GM12878 (cell line): ENCODE results near the gene SCNN1A. TPM values are rescaled to one million over a fixed set of nuclear protein-coding genes. Genes with fewer than 3 reads are reported as not detected.

ENCODE experiments used
- ATAC-seq: fragments of 200-7000 bp; cut with Tn5 transposase; 3 replicates; pipeline ENCODE4 v1.9.1; 2020; ENCODE audit warnings: mild to moderate bottlenecking, moderate library complexity
- BruUV-seq: library from RNA; stranded (reverse); fragments of 400-500 nt; replicated peaks from 2 replicates; lab custom pipeline; 2021; lab: Mats Ljungman, UMichigan
- CTCF ChIA-PET: fragments of 300-600 bp; sonication (Branson Sonifier 250); formaldehyde crosslinking; extraction: SDS; loops from one replicate; lab custom pipeline; 2021; ENCODE audit warnings: inconsistent platforms; lab: Yijun Ruan, JAX
- POLR2A ChIA-PET: fragments of 350-600 bp; formaldehyde crosslinking; extraction: SDS; loops from one replicate; lab custom pipeline; 2021; ENCODE audit warnings: inconsistent platforms; lab: Charles Lee
- RAD21 ChIA-PET: fragments of 300-600 bp; sonication (Branson Sonifier 250); formaldehyde crosslinking; loops from one replicate; lab custom pipeline; 2023; ENCODE audit warnings: antibody characterized with exemption; ENCODE audit not compliant: unreplicated experiment; lab: Charles Lee
- SMC1A ChIA-PET: fragments of 300-600 bp; sonication (Branson Sonifier 250); formaldehyde crosslinking; loops from one replicate; lab custom pipeline; 2023; ENCODE audit not compliant: unreplicated experiment, uncharacterized antibody; lab: Charles Lee
- DNase-seq: peaks from one replicate; pipeline ENCODE4 v3.0.0-alpha.2; 2011; ENCODE audit warnings: low read depth, low spot score
- FAIRE-seq: peaks from 3 replicates; lab custom pipeline; 2011; peaks lifted over from hg19 to GRCh38; lab: Jason Lieb, UNC
- H2AFZ ChIP-seq: 2 replicates; pipeline ENCODE4 v1.6.0; 2011; ENCODE audit warnings: low read depth, low read length, control low read depth; ENCODE audit not compliant: control insufficient read depth
- H3K27ac ChIP-seq: 2 replicates; pipeline ENCODE4 v1.5.1; 2011; ENCODE audit warnings: control low read depth; ENCODE audit not compliant: control insufficient read depth, insufficient read depth
- H3K27me3 ChIP-seq, 2 experiments: replicated peaks in 1 of 2; 2 replicates each; pipeline versions ENCODE4 v1.6.0 to v1.6.1; 2011; ENCODE audit warnings: low read length in 1 of 2; ENCODE audit not compliant: control insufficient read depth in 2 of 2, insufficient read depth in 2 of 2
- H3K36me3 ChIP-seq, 2 experiments: 2 replicates each; pipeline ENCODE4 v1.5.1; 2011; ENCODE audit warnings: low read length in 1 of 2; ENCODE audit not compliant: control insufficient read depth in 2 of 2, insufficient read depth in 2 of 2
- H3K4me1 ChIP-seq: 2 replicates; pipeline ENCODE4 v1.6.1; 2011; ENCODE audit warnings: mild to moderate bottlenecking, low read length, moderate library complexity, mixed read lengths; ENCODE audit not compliant: control insufficient read depth, insufficient read depth
- H3K4me2 ChIP-seq: 2 replicates; pipeline ENCODE4 v1.6.0; 2011; ENCODE audit warnings: control low read depth; ENCODE audit not compliant: control insufficient read depth, insufficient read depth
- H3K4me3 ChIP-seq: fragments of 200-600 bp; sonication (generic); 2 replicates; pipeline ENCODE4 v1.5.1; 2016
- H3K79me2 ChIP-seq: 2 replicates; pipeline ENCODE4 v1.6.0; 2011; ENCODE audit warnings: low read length; ENCODE audit not compliant: control insufficient read depth, insufficient read depth
- H3K9ac ChIP-seq: 2 replicates; pipeline ENCODE4 v1.8.0; 2011; ENCODE audit warnings: low read length, control low read depth, mixed read lengths; ENCODE audit not compliant: control insufficient read depth, insufficient read depth
- H3K9me3 ChIP-seq: replicated peaks from 3 replicates; pipeline ENCODE4 v1.5.1; 2011; ENCODE audit warnings: mild to moderate bottlenecking, low read length; ENCODE audit not compliant: control insufficient read depth, insufficient read depth
- H4K20me1 ChIP-seq: 2 replicates; pipeline ENCODE4 v1.6.0; 2011; ENCODE audit not compliant: control insufficient read depth, insufficient read depth
- CHD2 ChIP-seq: IDR thresholded peaks from 2 replicates; pipeline ENCODE4 v1.6.1; 2011; ENCODE audit warnings: low read depth, low read length, improper control_type of control experiment, borderline replicate concordance
- EP300 ChIP-seq, 2 experiments: fragments of 150-350 bp in 1 of 2; IDR thresholded peaks; 2 replicates each; pipeline ENCODE4 v1.6.1; 2011 to 2012; ENCODE audit warnings: low read depth in 2 of 2, low read length in 2 of 2, borderline replicate concordance in 1 of 2, improper control_type of control experiment in 1 of 2, inconsistent platforms in 1 of 2; ENCODE audit not compliant: control insufficient read depth in 1 of 2
- MEF2B ChIP-seq: fragments of 450-650 bp; IDR thresholded peaks from 2 replicates; pipeline ENCODE4 v1.6.1; 2018; ENCODE audit warnings: mild to moderate bottlenecking, moderate library complexity; ENCODE audit not compliant: partially characterized antibody, poor library complexity, severe bottlenecking
- RCOR1 ChIP-seq: conservative IDR thresholded peaks from 2 replicates; pipeline ENCODE4 v1.6.1; 2012; ENCODE audit warnings: low read depth, low read length, improper control_type of control experiment
- WGBS: methylation state at CpG from one replicate; pipeline ENCODE4 v1.1.6; 2016; ENCODE audit warnings: low lambda C conversion rate; ENCODE audit not compliant: insufficient replicate concordance, insufficient coverage; ENCODE audit errors: missing lambda C conversion rate; 5-methylcytosine and 5-hydroxymethylcytosine counted together
- in situ Hi-C: fragments of 300-500 bp; cut with MboI; formaldehyde crosslinking; loops from 9 replicates; pipeline ENCODE4 v1.14.3; 2018; ENCODE audit warnings: mixed read lengths
- intact Hi-C: fragments of 100-400 bp; cut with micrococcal nuclease; formaldehyde crosslinking; loops from one replicate; pipeline ENCODE4 v1.14.2; 2022; ENCODE audit not compliant: unreplicated experiment
- polyA plus RNA-seq, 11 experiments: library from polyadenylated mRNA; depleted of rRNA in 4 of 11; unstranded in 6 of 11; stranded (reverse) in 5 of 11; fragments of >200 nt; fragmentation: Nextera tagmentation in 4 of 11; fragmentation: Illumina TruSeq in 1 of 11; extraction: Ambion mirVana in 4 of 11; extraction: Trizol in 1 of 11; gene quantifications; 1 replicate in 1 of 11; 2 replicates in 10 of 11; pipeline versions ENCODE4 v1.2.1 to v1.2.3, GENCODE V29; 2011 to 2016; ENCODE audit warnings: inconsistent platforms in 2 of 11, missing spikeins in 2 of 11, low read depth in 1 of 11
- total RNA-seq, 4 experiments: library from RNA; depleted of rRNA in 3 of 4; stranded (reverse); fragments of >200 nt in 3 of 4; fragmentation: Illumina TruSeq in 1 of 4; extraction: Trizol in 1 of 4; gene quantifications; 2 replicates each; pipeline versions ENCODE4 v1.2.1 to v1.2.3, GENCODE V29; 2013 to 2021
- TF ChIP-seq, protein P1 (sequence below): fragments of 450-650 bp; formaldehyde crosslinking; IDR thresholded peaks from 2 replicates; pipeline ENCODE4 v1.5.0; 2022; ENCODE audit warnings: mild to moderate bottlenecking, missing genetic modification characterization
- TF ChIP-seq, protein P2 (sequence below): IDR thresholded peaks from 2 replicates; pipeline ENCODE4 v1.6.1; 2012; ENCODE audit warnings: improper control_type of control experiment, low read depth, low read length; ENCODE audit not compliant: insufficient replicate concordance
- TF ChIP-seq, protein P3 (sequence below): fragments of 450-650 bp; formaldehyde crosslinking; IDR thresholded peaks from 2 replicates; pipeline ENCODE4 v1.4.0; 2020; ENCODE audit warnings: mild to moderate bottlenecking, moderate library complexity

The SCNN1A gene
- total and polyA plus RNA-seq, 10 of the 15 experiments (the other 5 are each of a cell fraction or from before 2014, with no cell fraction given): 0.14 to 0.69 TPM; not detected in 8

DNA sequence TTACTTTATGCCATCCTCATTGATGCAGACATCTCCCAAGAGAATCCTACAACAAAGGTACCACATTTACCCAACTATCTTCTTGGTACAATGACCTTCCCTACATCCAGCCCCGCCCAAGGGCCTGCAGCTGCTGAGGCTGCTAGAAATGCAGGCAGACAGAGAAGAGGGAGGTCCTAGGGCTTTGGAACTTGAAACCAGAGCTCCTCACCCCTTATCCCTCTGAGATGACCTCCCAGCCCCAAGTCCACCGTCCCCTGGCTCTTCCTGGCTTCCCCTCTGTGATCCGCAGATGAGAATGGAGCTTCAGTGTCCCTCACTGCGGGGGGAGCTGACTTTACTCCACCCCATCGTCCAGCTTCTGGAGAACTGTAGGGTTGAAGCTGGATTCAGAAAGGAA, 31.8 kb downstream of the SCNN1A start:
- WGBS: 51% methylated on average over 5 of the region's 5 CpGs
- Histone ChIP-seq H3K9me3 (no peaks in the 10 kb centered on the region; the same call in 2 of the 3 replicates), H3K36me3 (no peaks in the 10 kb centered on the region), H3K27ac (no peak overlapping the region), H3K4me1 (peaks cover 12% of the 10 kb centered on the region), H3K79me2 (peaks cover 35% of the 10 kb centered on the region), H2AFZ (no peak overlapping the region), H3K4me3 (no peak overlapping the region), H4K20me1 (no peaks in the 10 kb centered on the region), H3K9ac (no peak overlapping the region), H3K27me3 (peaks cover 3 to 7% of the 10 kb centered on the region in 2 experiments; a peak in 3 of 4 replicates), H3K4me2 (no peak overlapping the region)
- intact Hi-C loops: no loop called here
- no peak for DNase-seq
- ChIA-PET RAD21 (no interaction called here), POLR2A (interaction anchor here (1.4 kb wide), 1 partner anchor 117 kb away, joined by 3 read pairs; no protein-coding TSS in a partner anchor), CTCF (interaction anchor here (0.7 to 1.7 kb wide), 7 partner anchors 8 to 765 kb away, joined by 3 to 5 read pairs (median 3); no protein-coding TSS in a partner anchor), SMC1A (interaction anchor here (0.6 to 1.1 kb wide), 6 partner anchors 19 to 192 kb away, joined by 3 read pairs; no protein-coding TSS in a partner anchor)
- BruUV-seq: no TSS peak
- in situ Hi-C loops: no loop called here
- no peak for FAIRE-seq
- no peak for ATAC-seq
- no peak for TF ChIP-seq RCOR1
- TF ChIP-seq MEF2B: no peak
- TF ChIP-seq EP300 (IDR thresholded peaks at IDR 0.05; ENCODE audit: borderline replicate concordance in 1 of 2, control insufficient read depth in 1 of 2, low read depth in 2 of 2, low read length in 2 of 2): no peak
- TF ChIP-seq, protein P1, sequence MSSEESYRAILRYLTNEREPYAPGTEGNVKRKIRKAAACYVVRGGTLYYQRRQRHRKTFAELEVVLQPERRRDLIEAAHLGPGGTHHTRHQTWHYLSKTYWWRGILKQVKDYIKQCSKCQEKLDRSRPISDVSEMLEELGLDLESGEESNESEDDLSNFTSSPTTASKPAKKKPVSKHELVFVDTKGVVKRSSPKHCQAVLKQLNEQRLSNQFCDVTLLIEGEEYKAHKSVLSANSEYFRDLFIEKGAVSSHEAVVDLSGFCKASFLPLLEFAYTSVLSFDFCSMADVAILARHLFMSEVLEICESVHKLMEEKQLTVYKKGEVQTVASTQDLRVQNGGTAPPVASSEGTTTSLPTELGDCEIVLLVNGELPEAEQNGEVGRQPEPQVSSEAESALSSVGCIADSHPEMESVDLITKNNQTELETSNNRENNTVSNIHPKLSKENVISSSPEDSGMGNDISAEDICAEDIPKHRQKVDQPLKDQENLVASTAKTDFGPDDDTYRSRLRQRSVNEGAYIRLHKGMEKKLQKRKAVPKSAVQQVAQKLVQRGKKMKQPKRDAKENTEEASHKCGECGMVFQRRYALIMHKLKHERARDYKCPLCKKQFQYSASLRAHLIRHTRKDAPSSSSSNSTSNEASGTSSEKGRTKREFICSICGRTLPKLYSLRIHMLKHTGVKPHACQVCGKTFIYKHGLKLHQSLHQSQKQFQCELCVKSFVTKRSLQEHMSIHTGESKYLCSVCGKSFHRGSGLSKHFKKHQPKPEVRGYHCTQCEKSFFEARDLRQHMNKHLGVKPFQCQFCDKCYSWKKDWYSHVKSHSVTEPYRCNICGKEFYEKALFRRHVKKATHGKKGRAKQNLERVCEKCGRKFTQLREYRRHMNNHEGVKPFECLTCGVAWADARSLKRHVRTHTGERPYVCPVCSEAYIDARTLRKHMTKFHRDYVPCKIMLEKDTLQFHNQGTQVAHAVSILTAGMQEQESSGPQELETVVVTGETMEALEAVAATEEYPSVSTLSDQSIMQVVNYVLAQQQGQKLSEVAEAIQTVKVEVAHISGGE: no peak
- TF ChIP-seq, protein P2, sequence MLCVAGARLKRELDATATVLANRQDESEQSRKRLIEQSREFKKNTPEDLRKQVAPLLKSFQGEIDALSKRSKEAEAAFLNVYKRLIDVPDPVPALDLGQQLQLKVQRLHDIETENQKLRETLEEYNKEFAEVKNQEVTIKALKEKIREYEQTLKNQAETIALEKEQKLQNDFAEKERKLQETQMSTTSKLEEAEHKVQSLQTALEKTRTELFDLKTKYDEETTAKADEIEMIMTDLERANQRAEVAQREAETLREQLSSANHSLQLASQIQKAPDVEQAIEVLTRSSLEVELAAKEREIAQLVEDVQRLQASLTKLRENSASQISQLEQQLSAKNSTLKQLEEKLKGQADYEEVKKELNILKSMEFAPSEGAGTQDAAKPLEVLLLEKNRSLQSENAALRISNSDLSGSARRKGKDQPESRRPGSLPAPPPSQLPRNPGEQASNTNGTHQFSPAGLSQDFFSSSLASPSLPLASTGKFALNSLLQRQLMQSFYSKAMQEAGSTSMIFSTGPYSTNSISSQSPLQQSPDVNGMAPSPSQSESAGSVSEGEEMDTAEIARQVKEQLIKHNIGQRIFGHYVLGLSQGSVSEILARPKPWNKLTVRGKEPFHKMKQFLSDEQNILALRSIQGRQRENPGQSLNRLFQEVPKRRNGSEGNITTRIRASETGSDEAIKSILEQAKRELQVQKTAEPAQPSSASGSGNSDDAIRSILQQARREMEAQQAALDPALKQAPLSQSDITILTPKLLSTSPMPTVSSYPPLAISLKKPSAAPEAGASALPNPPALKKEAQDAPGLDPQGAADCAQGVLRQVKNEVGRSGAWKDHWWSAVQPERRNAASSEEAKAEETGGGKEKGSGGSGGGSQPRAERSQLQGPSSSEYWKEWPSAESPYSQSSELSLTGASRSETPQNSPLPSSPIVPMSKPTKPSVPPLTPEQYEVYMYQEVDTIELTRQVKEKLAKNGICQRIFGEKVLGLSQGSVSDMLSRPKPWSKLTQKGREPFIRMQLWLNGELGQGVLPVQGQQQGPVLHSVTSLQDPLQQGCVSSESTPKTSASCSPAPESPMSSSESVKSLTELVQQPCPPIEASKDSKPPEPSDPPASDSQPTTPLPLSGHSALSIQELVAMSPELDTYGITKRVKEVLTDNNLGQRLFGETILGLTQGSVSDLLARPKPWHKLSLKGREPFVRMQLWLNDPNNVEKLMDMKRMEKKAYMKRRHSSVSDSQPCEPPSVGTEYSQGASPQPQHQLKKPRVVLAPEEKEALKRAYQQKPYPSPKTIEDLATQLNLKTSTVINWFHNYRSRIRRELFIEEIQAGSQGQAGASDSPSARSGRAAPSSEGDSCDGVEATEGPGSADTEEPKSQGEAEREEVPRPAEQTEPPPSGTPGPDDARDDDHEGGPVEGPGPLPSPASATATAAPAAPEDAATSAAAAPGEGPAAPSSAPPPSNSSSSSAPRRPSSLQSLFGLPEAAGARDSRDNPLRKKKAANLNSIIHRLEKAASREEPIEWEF: no peak
- TF ChIP-seq CHD2: no peak
- TF ChIP-seq, protein P3, sequence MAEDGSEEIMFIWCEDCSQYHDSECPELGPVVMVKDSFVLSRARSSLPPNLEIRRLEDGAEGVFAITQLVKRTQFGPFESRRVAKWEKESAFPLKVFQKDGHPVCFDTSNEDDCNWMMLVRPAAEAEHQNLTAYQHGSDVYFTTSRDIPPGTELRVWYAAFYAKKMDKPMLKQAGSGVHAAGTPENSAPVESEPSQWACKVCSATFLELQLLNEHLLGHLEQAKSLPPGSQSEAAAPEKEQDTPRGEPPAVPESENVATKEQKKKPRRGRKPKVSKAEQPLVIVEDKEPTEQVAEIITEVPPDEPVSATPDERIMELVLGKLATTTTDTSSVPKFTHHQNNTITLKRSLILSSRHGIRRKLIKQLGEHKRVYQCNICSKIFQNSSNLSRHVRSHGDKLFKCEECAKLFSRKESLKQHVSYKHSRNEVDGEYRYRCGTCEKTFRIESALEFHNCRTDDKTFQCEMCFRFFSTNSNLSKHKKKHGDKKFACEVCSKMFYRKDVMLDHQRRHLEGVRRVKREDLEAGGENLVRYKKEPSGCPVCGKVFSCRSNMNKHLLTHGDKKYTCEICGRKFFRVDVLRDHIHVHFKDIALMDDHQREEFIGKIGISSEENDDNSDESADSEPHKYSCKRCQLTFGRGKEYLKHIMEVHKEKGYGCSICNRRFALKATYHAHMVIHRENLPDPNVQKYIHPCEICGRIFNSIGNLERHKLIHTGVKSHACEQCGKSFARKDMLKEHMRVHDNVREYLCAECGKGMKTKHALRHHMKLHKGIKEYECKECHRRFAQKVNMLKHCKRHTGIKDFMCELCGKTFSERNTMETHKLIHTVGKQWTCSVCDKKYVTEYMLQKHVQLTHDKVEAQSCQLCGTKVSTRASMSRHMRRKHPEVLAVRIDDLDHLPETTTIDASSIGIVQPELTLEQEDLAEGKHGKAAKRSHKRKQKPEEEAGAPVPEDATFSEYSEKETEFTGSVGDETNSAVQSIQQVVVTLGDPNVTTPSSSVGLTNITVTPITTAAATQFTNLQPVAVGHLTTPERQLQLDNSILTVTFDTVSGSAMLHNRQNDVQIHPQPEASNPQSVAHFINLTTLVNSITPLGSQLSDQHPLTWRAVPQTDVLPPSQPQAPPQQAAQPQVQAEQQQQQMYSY (CRISPR knock-in tag): no peak
